NCI-H526 treated with DMSO at 0.1 percent for 48 hours (cell line): ENCODE measurements around the gene CYB561.

ENCODE experiments used
- DNase-seq: peaks from one replicate; lab custom pipeline; 2025; lab: John Stamatoyannopoulos, UW

Gene CYB561

GRCh38 chr17:63445954-63446752 is at the start of gene CYB561:
TSS of gene CYB561 (minus strand) at chr17:63446306. CDS start at chr17:63437547, 8,759 bp downstream.
- DNase-seq = peak; percentile 54

- no peak for DNase-seq
Observed at GRCh38 chr17:63495491-63495890, 49.4 kb upstream of the CYB561 start.

GRCh38 chr17:63494300-63494928 is 48.3 kb upstream of the CYB561 start:
- DNase-seq = no peak

- DNase-seq = no peak
Observed at GRCh38 chr17:63493411-63493810, 47.3 kb upstream of the CYB561 start.

- DNase-seq = no peak
Observed at GRCh38 chr17:63492940-63493339, 46.8 kb upstream of the CYB561 start.

- no peak for DNase-seq
Observed at GRCh38 chr17:63491977-63492618, 46.0 kb upstream of the CYB561 start.

- DNase-seq = no peak
Observed at GRCh38 chr17:63491413-63491812, 45.3 kb upstream of the CYB561 start.

- DNase-seq = no peak
Observed at GRCh38 chr17:63490858-63491400, 44.8 kb upstream of the CYB561 start.

- no peak for DNase-seq
Observed at GRCh38 chr17:63490329-63490728, 44.2 kb upstream of the CYB561 start.

- DNase-seq = no peak
Observed at GRCh38 chr17:63489291-63489690, 43.2 kb upstream of the CYB561 start.

- no peak for DNase-seq
Observed at GRCh38 chr17:63488851-63489250, 42.7 kb upstream of the CYB561 start.

GRCh38 chr17:63487014-63487339 is 40.9 kb upstream of the CYB561 start:
- no peak for DNase-seq

- no peak for DNase-seq
Observed at GRCh38 chr17:63486317-63487013, 40.4 kb upstream of the CYB561 start.

GRCh38 chr17:63483655-63484575 is 37.8 kb upstream of the CYB561 start:
- no peak for DNase-seq

- no peak for DNase-seq
Observed at GRCh38 chr17:63483038-63483437, 36.9 kb upstream of the CYB561 start.

GRCh38 chr17:63482509-63482908 is 36.4 kb upstream of the CYB561 start:
- DNase-seq = no peak

- no peak for DNase-seq
Observed at GRCh38 chr17:63481488-63481870, 35.4 kb upstream of the CYB561 start.

GRCh38 chr17:63480826-63481487 is 34.9 kb upstream of the CYB561 start:
- DNase-seq = no peak

GRCh38 chr17:63480192-63480784 is 34.2 kb upstream of the CYB561 start:
- DNase-seq = no peak

- DNase-seq = no peak
Observed at GRCh38 chr17:63479495-63480184, 33.5 kb upstream of the CYB561 start.
